Measurements from ENCODE around the gene STAB1.

STAB1 gene

DNA sequence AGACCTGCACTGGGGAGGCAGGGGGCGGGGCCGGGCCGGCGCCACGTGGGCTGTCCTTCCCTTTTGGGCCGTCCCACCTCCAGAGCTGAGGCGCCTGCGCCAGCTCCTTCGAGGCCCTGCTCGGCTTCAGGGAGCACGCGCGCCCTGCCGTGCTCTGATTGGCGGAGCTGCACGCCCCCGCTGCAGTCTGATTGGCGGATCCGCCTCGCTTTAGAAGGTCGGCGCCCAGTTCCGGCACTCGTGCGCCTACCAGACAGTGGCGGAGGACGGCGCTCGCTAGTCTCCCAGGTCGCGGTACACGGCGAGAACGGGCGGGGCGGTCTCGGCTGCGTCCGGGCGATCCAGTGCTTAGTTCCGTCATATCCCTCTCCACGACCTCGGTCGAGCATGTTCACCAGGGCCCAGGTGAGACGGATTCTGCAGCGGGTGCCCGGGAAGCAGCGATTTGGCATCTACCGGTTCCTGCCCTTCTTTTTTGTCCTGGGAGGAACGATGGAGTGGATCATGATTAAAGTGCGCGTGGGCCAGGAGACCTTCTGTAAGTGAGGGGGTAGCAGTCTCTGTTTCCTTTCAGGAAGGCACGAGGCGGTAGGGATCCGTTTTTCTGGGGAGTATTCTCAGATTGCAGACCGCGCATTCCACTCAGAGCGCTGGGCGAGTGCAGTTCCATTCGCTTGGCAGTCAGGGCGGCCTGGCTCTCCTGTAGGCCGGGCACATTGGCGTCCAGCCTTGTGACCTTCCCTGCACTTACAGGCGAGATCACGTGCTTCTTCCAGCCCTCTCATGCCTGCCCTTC lies 41.4 kb downstream of the STAB1 start, which contains the start of gene UQCC5:
TSS of gene UQCC5 (plus strand) at position 237 of the 796 bp plus-strand sequence. CDS start at position 388, 151 bp downstream.
- peak; percentile 91 for DNase-seq (ENCODE audit: low read depth)

DNA sequence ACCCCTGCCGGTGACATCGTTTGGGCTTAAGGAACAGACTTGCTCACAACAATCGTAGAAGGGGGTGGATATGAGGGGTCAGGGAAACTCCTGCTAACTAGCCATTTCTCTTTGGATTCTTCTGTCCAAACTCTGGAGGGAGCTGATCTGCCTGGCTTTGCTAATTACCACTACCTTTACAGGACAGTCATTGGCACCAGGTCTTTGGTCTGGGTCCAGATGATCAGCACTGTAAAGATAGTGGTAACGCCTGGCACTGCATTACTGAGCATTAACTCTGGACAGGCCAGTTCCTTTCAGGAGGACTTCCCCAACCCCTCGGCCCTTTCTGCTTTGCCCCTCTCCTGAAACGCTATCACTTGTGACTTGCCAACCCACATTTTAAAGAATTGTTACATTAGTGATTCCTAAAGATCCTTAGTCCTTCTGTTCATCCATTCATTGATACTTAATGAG lies 42.1 kb downstream of the STAB1 start:
- no peak for DNase-seq (ENCODE audit: low read depth)

DNA sequence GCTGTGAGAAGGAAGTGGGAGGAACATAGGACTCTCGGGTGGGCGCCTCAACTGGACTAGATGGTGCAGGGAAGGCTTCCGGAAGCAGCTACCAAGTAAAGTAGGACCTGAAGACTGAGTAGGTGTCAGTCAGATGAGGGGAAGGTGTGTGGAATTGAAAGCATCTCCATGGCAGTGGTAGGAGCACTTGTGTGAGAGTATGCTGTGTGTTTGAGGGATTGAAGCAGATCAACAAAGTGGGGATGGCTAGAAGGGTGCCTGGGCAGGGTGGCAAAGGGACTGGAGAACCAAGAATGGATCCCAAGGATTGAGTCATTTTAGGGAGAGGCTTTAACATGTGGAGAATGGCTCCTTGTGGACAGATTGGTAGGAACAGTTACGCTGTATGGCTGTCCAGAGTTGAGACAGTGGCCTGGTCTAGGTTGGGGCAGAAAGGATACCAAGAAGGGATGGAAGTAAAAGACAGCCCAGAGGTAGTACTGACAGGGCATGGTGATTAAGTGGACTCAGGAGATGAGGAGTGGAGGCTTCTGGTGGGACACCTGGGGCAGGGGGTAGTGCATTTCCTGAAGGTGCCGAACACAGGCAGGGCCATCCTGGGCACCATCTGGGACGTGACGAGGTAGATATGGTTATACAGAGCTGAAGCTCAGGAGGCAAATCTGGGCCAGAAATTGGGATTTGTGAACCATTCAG lies 42.7 kb downstream of the STAB1 start:
- no peak for DNase-seq (ENCODE audit: low read depth)

DNA sequence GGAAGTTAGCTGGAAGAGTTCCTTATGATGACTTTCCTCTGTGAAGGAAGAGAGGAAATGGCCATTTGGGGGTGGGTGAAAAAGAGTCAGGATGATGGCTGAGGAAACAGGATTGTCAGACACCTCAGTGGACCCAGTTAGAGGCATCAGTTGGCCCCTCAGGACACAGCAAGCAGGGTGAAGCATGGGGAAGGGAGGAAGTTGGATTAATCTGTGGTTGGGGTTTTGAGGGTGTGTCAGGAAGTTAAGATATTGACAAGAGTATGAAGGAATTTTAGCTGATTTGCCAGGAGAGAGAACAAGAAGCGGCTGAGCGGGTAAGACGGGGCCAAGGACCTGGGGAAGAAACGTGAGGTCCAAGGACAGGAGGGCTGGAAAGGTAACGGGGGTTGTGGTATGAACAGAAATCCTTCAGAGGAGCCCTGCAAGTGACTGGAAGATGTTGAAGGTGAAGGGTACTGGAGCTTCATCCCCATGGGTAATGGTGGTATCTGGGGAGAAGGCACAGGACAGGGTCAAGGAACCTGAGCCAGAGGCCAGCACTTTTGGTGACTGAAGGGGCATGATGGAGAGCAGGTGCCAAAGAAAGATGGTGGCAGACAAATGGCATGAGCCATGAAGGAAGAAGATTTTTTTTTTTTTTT lies 44.0 kb downstream of the STAB1 start:
- DNase-seq (ENCODE audit: low read depth) = no peak

DNA sequence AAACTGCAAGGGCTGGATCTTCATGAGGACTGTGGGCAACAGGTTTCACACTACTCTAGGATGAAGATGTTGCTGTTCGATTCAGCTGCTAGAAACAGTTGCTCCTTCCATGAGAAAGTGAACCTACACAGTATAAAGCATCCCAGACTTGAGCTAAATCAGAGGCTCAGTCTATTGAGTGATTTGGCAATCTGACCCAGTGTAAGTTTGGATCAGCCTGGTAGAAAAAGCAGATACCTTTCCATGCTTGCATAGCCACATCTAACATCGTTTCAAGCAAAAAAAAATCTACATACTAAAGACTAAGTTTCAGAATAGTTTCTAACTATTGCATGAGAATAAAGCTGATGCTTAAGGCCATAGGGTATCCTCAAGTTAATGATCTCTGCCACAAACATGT lies 45.9 kb downstream of the STAB1 start:
- DNase-seq (ENCODE audit: low read depth) = no peak

DNA sequence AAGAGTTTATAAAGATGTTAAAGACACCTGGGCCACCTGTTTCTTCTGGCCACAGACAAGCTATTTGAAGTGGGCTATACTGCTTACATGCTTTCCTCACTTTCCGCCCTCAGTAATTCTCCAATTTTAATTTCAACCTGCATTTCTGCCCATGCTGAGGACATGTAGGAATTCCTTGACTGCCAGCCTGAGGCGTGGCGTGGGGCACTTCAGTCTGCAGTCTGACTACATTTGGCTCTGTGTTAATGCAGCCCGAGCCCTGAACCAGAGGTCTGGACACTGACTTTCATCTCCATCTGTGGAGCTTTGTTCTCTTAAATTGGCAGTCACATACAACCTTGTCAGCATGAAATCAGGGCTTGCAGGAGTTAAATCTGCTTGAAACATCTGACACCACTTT lies 49.8 kb downstream of the STAB1 start:
- no peak for DNase-seq (ENCODE audit: low read depth)

DNA sequence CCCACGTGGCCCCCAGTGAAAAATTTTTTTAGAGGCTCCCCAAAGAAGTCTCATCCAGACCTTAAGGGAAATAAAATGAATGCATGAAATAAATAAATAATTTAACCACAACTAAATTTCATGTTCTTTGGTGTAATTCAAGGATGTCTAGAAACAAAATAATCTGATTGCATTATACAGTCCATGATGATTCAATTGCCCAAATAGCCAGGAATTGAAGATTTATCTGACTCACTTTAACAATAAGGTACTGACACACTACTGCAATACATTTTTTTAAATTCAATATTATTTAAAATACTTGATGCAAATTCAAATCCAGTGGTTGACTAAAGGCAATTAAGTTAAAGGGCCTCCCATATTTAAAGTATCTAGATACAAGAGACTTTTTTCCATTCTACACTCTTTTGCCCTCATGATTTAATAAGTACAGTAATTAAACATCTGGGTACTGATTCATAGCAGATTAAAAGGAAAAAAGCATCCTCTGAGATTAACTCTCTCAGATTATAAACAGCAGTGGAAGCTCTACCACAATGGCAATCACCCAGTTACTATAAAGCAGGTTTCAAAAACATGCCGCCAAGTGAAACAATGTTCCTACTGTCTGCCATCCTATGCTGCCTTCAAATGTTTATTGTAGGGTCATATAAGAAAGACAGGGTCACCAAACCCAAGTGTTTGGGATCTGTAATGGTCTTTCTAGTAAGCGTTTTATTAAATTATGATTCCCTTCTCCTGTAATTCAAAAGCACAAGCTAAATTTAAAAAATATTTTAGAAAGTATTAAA lies 51.2 kb downstream of the STAB1 start:
- no peak for DNase-seq (ENCODE audit: low read depth)

DNA sequence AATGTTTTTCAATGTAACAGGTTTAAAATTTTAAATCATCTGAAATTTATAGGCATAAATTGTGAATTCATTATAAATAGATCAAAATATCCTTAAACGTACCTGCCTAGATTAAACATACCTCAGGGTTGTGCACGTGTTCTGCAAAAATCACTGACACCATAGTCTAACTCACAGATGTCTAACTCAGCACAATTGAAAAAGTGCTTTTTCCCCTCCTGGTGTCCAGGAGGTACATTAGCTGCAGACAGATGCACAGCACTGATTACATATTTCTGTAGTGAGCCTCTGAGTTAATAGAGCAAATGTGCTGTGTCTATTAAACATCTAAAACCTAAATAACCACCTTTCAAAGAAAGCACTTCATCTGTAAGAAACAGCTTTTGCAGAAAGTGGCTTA lies 52.0 kb downstream of the STAB1 start:
- no peak for DNase-seq (ENCODE audit: low read depth)

DNA sequence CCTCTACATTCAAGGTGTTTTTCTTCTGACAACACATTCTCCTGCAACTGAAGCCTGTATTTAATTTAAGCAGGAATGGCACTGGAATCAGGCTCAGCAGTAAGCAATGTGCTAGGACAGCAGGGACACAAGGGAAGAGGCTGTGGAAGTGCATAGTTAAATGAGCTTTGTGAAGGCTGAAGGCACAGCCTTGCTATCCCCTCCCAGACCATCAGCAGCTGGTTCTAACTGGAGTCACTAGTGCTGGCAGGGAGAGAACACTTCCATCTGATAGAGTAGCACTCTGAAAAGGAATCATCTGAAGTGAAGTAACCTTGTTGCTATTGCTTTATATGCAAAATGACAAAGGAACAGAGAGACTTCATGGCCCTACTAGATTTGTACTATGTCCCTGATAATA lies 56.0 kb downstream of the STAB1 start:
- no peak for DNase-seq (ENCODE audit: low read depth)

DNA sequence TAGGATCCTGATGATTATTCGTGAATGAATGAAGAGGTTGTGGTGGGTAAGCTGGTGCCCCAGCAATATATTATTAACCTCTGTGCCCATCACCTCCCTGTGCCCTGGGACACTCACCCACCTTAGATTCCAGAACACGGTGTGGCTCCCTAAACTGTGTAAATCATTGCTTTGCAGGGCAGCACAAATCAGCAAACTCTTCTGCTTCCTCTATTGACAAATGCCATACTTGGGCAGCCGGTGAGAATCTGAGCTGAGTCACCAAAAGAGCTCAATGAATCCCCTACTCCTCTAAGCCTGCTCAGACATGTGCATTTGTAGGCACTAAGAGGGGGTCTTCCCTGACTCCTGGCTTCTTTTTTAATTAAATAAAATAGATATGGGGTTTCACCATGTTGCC lies 57.0 kb downstream of the STAB1 start:
- DNase-seq (ENCODE audit: low read depth) = no peak

DNA sequence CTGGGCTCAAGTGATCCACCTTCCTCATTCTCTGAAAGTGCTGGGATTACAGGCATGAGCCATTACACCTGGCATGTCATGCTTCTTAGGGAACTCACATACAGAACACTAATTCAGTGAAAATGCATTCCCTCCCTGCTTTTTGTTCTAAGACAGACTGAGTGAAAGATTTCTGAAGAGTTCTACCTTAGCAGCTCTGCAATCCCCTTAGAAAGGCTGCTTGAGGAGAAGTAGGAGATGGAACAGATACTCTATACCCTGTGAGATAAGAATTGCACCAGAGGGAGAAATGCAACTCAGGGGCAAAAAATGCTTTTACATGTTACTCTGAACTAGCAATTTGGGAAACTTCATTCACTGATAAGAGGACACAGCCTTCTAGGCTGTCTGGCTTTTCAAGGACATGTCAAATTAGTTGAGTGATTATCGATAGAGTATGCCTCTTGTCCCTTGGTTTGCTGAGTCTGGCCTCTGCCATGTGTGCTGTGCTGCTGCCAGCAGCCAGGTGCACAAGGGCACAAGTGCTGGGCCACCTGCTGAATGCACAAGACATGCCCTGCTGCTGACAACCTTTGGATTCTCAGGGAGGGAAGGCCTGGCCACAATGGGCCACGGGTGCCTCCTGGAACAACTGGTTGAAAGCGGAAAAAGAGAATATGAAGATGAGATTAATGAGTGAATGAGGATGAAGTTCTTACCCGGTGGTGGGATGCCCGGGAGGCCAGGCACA lies 59.1 kb downstream of the STAB1 start:
- DNase-seq (ENCODE audit: low read depth) = no peak

DNA sequence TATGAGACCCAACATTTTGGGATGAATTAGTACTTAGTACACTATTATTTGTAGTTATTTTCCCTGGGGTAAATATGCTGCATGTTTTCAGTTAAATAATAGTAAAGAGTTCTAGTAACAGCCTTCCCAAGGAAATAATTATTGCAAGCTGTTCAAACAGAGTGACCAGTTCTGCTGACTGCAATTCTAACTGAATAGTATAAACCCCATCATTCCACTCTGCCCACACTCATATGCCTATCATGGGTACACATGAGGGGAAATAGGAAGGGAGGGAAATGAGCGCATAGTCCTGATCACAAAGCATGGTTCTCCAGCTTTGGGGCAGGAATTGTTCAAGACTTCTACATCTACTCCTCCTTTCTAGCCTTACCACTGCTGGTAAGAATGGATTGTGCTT lies 59.9 kb downstream of the STAB1 start:
- no peak for DNase-seq (ENCODE audit: low read depth)

DNA sequence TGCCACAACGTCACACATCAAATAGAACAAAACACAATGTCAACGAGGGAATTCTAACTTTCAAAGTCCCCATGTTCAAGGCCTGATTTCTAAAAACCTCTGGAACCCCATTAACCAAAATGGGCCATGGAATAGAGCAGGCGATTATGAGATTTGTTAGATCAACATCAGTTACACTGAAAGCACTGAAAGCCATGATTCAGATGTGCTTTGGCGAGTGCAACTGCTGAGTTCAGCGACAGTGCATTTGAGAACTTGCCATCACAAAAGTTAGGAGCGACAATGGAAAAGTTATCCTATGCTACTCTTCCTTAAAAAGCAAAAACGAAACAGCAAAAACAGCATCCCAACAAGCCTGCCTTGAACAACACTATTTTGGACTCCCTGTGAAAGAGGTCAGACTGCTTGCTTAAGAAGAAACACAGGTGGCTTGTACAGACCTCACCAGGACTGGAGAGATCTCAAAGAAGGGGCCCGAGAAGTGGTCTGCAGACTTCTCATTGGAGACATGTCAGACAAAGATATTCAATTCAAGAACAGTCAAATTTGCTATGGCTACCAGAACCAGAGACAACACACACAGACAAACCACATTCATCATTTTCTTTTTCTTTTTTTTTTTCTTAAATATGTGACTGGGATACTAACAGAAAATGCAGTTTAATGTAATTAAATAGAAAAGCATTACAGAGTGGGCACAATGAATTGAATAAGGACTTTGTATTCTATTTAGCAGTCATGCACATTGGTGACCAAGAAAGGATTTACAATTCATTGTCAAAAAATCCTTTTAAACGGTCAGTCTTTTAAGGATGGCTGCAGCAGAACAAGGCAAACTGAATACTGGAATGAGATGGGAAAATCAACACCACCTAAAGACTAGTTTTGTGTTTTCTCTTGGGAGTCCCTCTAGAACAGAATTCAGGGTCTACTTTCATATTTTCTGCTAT lies 62.1 kb downstream of the STAB1 start:
- no peak for DNase-seq (ENCODE audit: low read depth)

DNA sequence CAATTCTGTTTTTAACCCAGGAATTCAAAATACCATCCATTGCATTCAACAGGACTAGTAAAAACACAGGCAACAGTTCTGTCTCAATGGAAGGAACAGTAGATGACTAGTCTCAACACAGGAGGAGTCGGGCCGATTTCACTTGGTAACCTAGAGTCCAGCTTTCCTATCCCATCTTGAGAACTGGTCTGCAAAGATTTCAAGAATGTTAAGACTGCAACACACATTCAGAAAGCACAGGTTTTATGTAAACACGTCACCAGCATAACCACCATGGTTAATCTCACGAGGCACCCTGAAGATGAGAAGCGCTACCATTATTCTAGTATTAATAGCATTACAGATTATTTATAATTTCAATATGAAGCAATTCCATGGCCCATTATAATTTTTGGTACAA lies 63.3 kb downstream of the STAB1 start:
- no peak for DNase-seq (ENCODE audit: low read depth)

DNA sequence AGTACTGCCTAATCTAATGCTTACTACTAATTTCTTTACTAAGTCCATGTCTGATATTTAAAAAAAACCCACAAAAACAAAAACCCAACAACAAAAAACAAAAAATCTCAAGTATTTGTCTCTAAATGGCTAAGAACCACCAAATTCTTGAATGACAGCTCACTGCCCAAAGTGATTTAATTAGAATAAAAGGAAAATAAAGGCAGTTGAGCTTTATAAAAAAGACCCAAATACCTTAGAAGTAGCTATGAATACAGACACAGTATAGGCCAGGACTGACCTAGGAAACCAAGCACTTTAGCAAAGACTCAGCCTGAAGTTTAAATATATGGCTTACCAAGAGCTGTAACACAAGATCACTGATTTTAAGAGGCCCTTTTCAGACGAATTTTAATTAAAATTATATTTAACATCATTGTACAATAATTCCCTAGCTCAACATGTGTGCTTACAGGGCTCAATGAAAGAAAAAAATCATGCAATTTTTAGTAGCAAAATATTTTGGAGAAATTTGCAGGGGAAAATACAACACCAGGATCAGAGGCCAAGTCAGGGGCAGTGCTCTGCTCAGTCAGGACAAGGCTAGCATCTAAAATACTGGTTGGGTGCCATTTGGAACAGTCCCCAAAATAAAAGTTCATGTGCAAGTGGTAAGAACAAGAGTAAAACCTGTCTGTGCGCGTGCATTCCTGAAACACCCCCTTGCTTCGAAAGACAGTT lies 66.0 kb downstream of the STAB1 start:
- DNase-seq (ENCODE audit: low read depth) = no peak

DNA sequence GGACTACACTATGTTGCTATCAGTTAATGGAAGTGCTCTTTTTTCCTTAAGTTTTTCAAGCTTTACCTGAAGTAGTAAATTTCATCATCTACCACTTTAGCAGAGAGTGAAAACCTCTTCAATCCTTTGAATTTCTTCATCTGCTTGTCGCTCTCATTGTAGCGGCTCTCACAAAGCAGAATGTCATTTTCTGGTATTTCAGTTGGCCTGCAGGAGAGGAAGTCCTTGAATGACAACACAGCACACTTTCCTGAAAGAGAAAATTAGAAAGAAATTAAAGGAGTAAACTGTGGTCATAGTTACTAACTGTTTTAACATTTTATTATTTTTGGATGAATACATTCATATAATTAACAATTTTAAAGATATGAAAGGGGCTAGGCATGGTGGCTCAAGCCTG lies 68.8 kb downstream of the STAB1 start:
- no peak for DNase-seq (ENCODE audit: low read depth)

DNA sequence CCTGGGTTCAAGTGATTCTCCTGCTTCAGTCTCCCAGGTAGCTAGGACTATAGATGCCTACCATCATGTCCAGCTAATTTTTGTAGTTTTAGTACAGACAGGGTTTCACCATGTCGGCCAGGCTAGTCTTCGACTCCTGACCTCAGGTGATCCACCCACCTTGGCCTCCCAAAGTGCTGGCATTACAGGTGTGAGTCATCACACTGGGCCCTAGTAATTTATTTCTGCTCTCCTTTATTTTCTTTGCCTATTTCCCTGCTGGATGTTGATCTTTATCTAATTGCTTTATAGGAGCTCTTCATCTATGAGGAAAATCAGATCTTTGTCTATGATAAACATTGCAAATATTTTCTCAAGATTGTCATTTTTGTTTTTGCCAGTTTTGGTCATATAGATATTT lies 72.9 kb downstream of the STAB1 start:
- DNase-seq (ENCODE audit: low read depth) = no peak

DNA sequence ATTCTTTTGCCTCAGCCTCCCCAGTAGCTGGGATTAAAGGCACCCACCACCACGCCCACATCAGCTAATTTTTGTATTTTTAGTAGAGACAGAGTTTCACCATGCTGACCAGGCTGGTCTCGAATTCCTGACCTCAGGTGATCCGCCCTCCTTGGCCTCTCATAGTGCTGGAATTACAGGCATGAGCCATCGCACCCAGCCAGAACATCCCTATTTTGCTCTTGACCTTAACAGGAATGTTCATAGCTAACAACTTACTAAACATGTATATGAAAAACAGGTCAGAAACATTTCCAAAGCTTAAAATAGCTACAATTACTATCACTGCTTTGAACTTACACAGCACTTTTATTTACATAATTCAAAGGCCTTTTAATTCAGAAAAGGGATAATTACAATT lies 74.9 kb downstream of the STAB1 start:
- DNase-seq (ENCODE audit: low read depth) = peak; percentile 40

DNA sequence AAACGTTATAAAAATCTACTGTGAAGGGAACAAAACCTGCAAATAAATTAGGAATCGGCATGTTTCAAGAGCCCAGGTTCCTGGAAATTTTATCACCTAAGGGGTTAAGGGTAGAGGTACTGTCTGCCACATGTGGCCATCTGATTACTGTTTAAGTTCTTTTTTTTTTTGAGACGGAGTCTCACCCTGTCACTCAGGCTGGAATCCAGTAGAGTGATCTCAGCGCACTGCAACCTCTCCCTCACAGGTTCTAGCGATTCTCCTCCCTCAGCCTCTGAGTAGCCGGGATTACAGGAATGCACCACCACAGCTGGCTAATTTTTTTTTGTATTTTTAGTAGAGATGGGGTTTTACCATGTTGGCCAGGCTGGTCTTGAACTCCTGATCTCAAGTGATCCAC lies 77.1 kb downstream of the STAB1 start:
- no peak for DNase-seq (ENCODE audit: low read depth)
